ENCODE measurements around the gene FAM131A.
A peak's percentile ranks its signal among the peaks of the same experiment; 100 is the strongest.

Gene FAM131A

DNA sequence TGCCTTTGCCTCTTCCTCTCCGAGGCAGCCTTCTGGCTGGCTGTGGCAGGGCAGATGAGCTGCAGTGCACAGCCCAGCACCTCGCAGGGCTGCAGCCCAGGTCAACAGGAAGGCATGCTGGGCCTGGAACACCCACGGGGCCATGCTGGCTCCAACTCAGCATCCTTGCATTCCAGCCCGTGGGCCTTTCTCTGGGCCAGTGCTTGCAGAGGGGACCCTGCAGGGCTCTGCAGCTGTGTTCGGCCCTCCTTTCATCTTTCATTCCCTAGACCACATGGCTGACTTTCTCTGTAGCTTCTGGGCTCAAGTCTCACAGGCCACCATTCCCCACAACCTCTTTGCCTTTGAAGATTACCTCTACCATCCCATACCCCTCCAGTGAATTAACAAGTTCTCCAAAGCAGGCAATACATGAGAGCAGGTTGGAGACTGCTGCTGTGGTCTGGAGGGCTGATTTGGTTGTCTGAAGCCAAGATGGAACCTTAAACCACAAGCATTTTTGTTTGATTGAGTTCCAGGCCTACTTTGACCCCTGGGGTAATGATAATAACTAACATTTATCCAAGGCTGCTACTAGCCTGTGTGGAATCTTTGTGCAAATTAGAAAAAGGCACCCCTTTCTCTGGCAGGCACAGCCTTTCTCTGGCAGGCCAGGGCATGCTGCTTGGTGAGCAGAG lies 5.9 kb downstream of the FAM131A start:
- DNase-seq, result no peak

- no peak for DNase-seq
Measured at GRCh38 chr3:184344579-184345316, 7.3 kb downstream of the FAM131A start.

DNA sequence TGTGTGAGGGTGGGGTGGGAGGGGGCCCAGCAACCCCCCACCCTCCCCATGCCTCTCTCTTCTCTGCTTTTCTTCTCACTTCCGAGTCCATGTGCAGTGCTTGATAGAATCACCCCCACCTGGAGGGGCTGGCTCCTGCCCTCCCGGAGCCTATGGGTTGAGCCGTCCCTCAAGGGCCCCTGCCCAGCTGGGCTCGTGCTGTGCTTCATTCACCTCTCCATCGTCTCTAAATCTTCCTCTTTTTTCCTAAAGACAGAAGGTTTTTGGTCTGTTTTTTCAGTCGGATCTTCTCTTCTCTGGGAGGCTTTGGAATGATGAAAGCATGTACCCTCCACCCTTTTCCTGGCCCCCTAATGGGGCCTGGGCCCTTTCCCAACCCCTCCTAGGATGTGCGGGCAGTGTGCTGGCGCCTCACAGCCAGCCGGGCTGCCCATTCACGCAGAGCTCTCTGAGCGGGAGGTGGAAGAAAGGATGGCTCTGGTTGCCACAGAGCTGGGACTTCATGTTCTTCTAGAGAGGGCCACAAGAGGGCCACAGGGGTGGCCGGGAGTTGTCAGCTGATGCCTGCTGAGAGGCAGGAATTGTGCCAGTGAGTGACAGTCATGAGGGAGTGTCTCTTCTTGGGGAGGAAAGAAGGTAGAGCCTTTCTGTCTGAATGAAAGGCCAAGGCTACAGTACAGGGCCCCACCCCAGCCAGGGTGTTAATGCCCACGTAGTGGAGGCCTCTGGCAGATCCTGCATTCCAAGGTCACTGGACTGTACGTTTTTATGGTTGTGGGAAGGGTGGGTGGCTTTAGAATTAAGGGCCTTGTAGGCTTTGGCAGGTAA lies 8.1 kb downstream of the FAM131A start:
- peak; percentile 88 for DNase-seq

- no peak for DNase-seq
Measured at GRCh38 chr3:184346480-184347190, 9.2 kb downstream of the FAM131A start.

GRCh38 chr3:184347321-184348056 lies 10.1 kb downstream of the FAM131A start:
- no peak for DNase-seq

GRCh38 chr3:184348057-184348382 lies 10.6 kb downstream of the FAM131A start:
- no peak for DNase-seq

DNA sequence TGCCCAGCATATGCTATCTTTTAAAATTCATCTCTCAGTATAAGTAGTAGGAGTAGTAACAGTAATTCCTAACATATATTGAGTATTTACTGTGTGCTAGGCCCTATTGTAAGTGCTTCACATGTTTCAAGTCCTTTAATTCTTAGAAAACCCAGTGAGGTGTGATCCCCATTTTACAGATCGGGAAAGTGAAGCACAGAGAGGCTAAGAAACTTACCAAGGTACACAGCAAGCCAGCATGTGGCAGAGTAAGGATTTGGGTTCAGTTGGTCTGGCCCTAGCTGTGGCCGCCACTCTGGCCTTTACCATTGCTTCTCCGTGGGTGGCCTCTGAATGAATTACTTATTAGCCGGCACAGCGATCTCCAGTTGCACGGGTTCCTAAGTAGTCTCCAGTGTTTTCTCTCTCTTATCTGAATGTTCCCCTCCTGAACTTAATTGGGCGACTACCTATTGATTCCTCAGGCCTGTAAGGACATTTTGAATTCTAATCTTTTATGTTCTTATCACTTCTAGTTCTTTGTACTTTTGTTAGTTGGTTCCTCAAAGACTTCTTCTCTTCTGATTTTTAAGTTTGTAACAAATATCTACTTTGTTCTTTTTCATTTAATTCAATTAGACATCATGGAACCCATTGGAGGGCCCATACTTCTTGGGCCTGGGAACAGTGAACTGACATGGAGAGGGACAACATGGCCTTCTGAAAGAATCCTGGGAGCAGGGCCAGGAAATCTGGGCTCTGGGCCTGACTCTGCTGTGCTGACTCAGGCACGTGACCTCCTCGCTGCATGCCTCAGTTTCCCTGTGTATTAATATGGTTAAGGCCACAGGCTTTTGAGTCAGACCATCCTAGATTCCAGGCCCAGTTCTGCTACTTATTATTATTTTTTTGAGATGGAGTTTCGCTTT lies 12.4 kb downstream of the FAM131A start:
- DNase-seq, result no peak

GRCh38 chr3:184350618-184351017 lies 13.2 kb downstream of the FAM131A start:
- DNase-seq, result no peak

DNA sequence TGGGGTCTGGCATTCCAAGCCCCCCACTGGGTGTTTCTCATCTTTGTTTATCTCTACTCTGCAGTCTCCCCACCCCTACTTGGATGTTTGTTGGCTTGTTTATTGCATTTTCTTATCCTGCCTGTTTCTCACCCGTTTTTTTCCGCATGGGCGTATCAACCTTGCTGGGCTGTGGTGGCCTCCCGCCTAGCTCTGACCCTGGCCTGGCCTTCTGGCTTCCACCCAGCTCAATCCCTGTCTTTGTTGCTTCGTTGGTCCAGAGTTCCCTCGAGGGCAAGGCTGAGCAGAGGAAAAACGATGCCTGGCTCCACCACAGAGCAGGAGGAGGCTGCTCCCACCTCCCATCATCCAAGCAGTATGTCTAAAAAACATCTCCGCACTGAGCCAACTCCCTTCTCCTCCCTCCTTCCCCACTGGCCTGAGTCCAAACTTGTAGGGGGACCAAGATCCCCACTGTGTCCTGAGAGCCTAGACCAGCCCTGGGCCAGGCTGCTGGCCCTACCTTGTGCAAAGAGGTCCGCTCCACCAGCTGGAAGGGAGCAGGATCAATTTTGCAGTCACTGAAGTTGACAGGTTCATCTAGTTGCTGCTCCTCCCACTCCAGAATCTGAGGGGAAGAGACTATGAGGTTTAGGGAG lies 14.2 kb downstream of the FAM131A start:
- DNase-seq, result no peak

DNA sequence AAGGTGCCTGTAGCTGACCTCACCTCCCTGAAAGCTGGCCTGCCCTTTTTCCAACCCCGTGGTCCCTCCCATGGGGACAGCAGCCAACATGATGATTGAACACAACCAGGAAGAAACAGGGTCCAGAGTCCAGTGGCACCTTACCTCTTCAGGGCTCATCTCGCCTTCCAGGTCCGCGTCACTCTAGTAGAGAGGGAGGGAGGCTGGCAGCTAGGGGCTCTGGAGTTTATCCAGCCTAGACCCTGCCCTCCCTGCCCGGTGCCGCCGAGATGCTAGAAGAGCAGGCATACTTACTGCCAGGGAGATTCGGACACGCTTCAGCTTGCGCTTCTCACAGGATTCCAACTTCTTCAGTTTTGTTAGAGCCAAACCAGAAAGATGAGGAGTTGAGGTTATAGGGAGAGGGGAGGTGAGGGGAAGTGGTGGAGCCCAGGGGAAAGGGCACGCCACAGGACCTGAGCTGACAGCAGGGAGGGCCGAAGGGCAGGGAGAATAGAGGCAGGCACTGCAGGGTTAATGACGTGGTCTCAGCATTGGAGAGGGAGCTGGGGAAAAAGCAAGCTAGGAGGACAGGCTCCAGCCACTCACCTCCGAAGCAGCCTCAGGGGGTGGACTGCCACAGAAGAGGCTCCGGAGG lies 14.9 kb downstream of the FAM131A start:
- DNase-seq, result no peak

DNA sequence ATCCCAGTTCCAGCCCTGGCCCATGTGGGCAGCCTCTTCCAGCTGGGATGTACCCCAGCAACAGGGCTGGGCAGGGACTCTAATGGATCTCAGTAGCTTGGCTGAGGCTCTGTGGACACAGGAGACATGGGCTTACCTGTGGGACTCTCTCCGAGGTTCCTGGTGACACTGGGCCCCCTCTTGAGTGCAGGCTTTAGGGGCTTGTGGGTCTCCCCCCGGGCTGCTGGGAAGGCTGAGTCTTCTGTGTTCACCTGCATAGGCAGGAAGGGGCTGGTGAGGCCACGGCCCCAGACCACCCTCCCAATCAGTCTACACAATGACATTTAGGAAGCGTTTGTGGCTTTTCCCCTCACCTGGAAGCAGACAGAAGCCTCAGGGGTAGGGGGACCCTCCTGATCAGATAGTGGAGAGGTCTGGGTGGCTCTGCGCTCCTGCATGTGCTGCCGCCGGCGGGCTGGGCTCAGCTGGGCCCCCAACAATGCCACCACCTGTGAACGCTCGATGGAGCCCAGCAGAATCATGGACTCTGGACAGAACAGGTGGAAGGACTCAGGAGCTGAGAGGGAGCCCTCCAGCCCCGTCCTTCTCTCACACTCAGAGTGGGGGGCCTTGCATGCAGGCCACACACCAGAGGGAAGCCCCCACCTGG lies 15.6 kb downstream of the FAM131A start:
- no peak for DNase-seq

- DNase-seq, result no peak
Measured at GRCh38 chr3:184353546-184353941, 16.1 kb downstream of the FAM131A start.

- DNase-seq, result peak; percentile 37
Measured at GRCh38 chr3:184354121-184354728, 16.8 kb downstream of the FAM131A start.

DNA sequence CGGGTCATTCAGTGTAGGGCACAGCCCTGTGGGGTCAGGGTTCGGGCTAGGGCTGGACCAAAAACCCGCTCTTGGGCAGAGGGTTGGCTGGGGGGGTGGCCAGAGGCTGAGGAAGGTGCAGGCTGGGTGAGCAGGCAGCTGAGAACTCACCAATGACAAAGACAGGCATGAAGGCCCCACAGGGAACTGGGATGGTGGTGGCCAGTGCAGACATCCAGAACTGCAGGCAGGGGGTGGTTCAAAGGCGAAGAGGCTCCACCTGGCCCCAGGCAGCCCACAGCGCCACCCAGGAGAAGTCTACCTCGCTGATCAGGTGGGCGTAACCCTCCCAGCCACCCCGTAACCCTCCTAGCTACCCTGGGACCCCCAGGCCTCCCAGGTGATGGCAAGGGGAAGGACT lies 17.4 kb downstream of the FAM131A start:
- no peak for DNase-seq

GRCh38 chr3:184355261-184356040 lies 18.1 kb downstream of the FAM131A start:
- DNase-seq, result no peak

GRCh38 chr3:184357248-184358123 lies 20.1 kb downstream of the FAM131A start:
- no peak for DNase-seq

DNA sequence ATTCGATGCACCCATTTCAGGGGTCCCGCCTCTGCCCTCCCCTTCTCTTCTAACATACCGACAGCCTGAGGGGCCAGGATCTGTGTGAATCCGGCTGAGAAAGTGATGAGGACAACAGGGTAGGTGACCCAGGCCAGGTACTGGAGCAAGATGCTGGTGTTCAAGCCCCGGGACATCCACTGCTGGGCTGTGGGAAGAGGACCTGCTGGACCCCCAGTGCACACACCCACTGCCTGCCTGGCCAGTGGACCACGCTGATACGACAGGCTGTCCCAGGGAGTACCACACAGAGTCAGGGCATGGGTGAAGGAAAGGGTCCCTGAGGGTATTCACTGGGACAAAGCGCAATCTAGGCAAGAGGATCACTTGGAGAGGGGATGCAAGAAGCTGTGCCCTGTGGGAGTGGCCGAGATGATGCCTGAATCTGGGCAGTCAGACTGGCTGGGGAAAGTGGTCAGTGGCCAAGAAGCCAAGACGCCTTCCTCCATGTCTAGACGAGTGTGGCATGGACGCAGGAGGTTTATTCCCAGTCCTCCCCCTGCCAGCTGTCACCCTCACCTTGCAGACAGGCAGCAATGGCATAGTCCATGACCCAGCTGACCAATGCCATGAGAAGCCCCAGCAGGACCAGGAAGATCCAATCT lies 20.8 kb downstream of the FAM131A start:
- DNase-seq, result no peak

Data from NCI-H510A treated with DMSO at 0.1 percent for 48 hours (cell line).